ENCODE measurements around the gene TRIM4.

DNA sequence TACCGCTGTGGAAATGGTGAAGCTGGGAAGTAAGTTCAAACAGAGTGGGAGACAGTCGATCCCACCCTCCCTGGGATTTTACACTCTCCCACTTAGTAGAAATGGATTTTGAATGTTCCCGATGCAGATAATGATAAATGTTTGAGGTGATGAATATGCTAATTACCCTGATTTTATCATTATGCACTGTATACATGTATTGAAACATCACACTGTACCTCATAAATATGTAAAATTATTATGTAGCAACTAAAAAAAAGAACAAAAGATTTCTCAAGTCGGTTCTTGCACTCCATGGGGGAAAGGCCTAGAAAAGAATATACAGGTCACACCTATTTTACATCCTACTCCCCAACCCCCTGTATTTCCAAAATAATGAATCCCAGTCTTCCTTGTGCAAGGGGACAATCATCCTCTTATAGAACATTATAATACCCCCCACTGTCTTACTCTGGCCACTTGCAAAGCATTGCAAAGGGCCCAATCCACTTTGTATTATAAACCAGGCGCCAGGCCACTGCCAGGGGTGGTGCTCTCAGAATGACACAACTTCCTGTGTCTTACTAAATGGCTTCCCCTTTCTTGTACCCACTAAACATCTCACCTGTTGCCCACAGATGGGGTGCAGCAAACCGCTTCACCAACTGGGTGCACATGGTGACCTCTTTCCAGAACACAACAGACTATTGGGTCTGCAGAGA lies 21.9 kb downstream of the TRIM4 start:
- TF ChIP-seq ZNF248 (tag by site-specific recombination; IDR thresholded peaks at IDR 0.05) (no peak), ZSCAN30 (tag by site-specific recombination; IDR thresholded peaks at IDR 0.05) (no peak), ZNF404 (tag by site-specific recombination; IDR thresholded peaks at IDR 0.05) (no peak), ZNF610 (tag by site-specific recombination; IDR thresholded peaks at IDR 0.05; ENCODE audit: borderline replicate concordance) (no peak), MYNN (tag by site-specific recombination; IDR thresholded peaks at IDR 0.05; ENCODE audit: borderline replicate concordance) (no peak), ZNF544 (tag by site-specific recombination; IDR thresholded peaks at IDR 0.05) (no peak), REST (tag by site-specific recombination; IDR thresholded peaks at IDR 0.05) (no peak), YY1 (tag by site-specific recombination; IDR thresholded peaks at IDR 0.05) (no peak)
